ENCODE measurements around the gene COX18.

COX18 gene

GRCh38 chr4:73053076-73053475 lies 16.4 kb downstream of the COX18 start:
- no peak for DNase-seq (ENCODE audit: low spot score)

- DNase-seq (ENCODE audit: low spot score), result no peak
Observed at GRCh38 chr4:73051625-73052024, 17.9 kb downstream of the COX18 start.

GRCh38 chr4:73045879-73046278 lies 23.6 kb downstream of the COX18 start:
- no peak for DNase-seq (ENCODE audit: low spot score)

- no peak for DNase-seq (ENCODE audit: low spot score)
Observed at GRCh38 chr4:73037057-73037456, 32.5 kb downstream of the COX18 start.

GRCh38 chr4:73036123-73036522 lies 33.4 kb downstream of the COX18 start:
- no peak for DNase-seq (ENCODE audit: low spot score)

- DNase-seq (ENCODE audit: low spot score), result no peak
Observed at GRCh38 chr4:73034896-73035295, 34.6 kb downstream of the COX18 start.

- DNase-seq (ENCODE audit: low spot score), result no peak
Observed at GRCh38 chr4:73028621-73029020, 40.9 kb downstream of the COX18 start.

GRCh38 chr4:73021634-73022033 lies 47.9 kb downstream of the COX18 start:
- DNase-seq (ENCODE audit: low spot score), result no peak

GRCh38 chr4:73019462-73020047 lies 50.0 kb downstream of the COX18 start:
- DNase-seq (ENCODE audit: low spot score), result peak; percentile 53

- no peak for DNase-seq (ENCODE audit: low spot score)
Observed at GRCh38 chr4:73018595-73018994, 50.9 kb downstream of the COX18 start.

GRCh38 chr4:73013310-73013709 lies 56.2 kb downstream of the COX18 start:
- no peak for DNase-seq (ENCODE audit: low spot score)

GRCh38 chr4:73012673-73013072 lies 56.8 kb downstream of the COX18 start:
- DNase-seq (ENCODE audit: low spot score), result no peak

GRCh38 chr4:73011629-73011985 lies 57.9 kb downstream of the COX18 start:
- DNase-seq (ENCODE audit: low spot score), result no peak

GRCh38 chr4:73010789-73011628 lies 58.5 kb downstream of the COX18 start:
- no peak for DNase-seq (ENCODE audit: low spot score)

- DNase-seq (ENCODE audit: low spot score), result no peak
Observed at GRCh38 chr4:73007526-73008100, 61.9 kb downstream of the COX18 start.

- DNase-seq (ENCODE audit: low spot score), result no peak
Observed at GRCh38 chr4:73006286-73006990, 63.1 kb downstream of the COX18 start.

- no peak for DNase-seq (ENCODE audit: low spot score)
Observed at GRCh38 chr4:73005514-73005913, 64.0 kb downstream of the COX18 start.

All from hematopoietic multipotent progenitor cell treated with erythropoietin and hydrocortisone succinate and interleukin-3 and kit ligand, for 15 days (in vitro differentiated cells).